PC-9 (cell line): Measurements from ENCODE around the gene HEATR3. TPM values are rescaled to one million over a fixed set of nuclear protein-coding genes. Genes with fewer than 3 reads are reported as not detected.

Experiments used
- BruUV-seq: library from RNA; stranded (reverse); fragments of 400-500 nt; replicated peaks from 2 replicates; lab custom pipeline; 2021; lab: Mats Ljungman, UMichigan
- CTCF ChIA-PET: fragments of 300-600 bp; sonication (Branson Sonifier 250); formaldehyde crosslinking; loops from one replicate; lab custom pipeline; 2022; ENCODE audit warnings: antibody characterized with exemption; lab: Charles Lee
- POLR2A ChIA-PET: fragments of 300-600 bp; sonication (Branson Sonifier 250); formaldehyde crosslinking; loops from one replicate; lab custom pipeline; 2022; ENCODE audit warnings: antibody characterized with exemption; ENCODE audit not compliant: unreplicated experiment; lab: Charles Lee
- DNase-seq, 2 experiments: peaks; one replicate each; pipeline versions ENCODE4 v3.0.0 to v3.0.0-alpha.2; 2015 to 2022; ENCODE audit warnings: mixed read lengths in 1 of 2
- H2AFZ ChIP-seq: fragments of 200-600 bp; sonication (generic); 2 replicates; pipeline ENCODE4 v1.8.1; 2017; ENCODE audit warnings: antibody characterized with exemption
- H3F3A ChIP-seq: fragments of 200-600 bp; sonication (generic); 2 replicates; pipeline ENCODE4 v1.8.1; 2017; ENCODE audit warnings: antibody characterized with exemption, mild to moderate bottlenecking, low read depth; ENCODE audit not compliant: insufficient read depth
- H3K27ac ChIP-seq: fragments of 200-600 bp; sonication (generic); 2 replicates; pipeline ENCODE4 v1.6.1; 2016; ENCODE audit warnings: mixed run types
- H3K27me3 ChIP-seq: fragments of 200-600 bp; sonication (generic); 2 replicates; pipeline ENCODE4 v1.6.1; 2016; ENCODE audit warnings: low read depth, mixed run types; ENCODE audit not compliant: insufficient read depth
- H3K36me3 ChIP-seq: fragments of 200-600 bp; sonication (generic); 2 replicates; pipeline ENCODE4 v1.6.1; 2016; ENCODE audit warnings: low read depth, mixed run types
- H3K4me1 ChIP-seq: fragments of 200-600 bp; sonication (generic); replicated peaks from 2 replicates; pipeline ENCODE4 v1.6.1; 2016; ENCODE audit warnings: mixed run types; ENCODE audit not compliant: insufficient read depth
- H3K4me2 ChIP-seq: fragments of 200-600 bp; sonication (generic); 2 replicates; pipeline ENCODE4 v1.6.1; 2017; ENCODE audit warnings: mixed run types
- H3K4me3 ChIP-seq: fragments of 200-600 bp; sonication (generic); 2 replicates; pipeline ENCODE4 v1.6.1; 2016; ENCODE audit warnings: mixed run types
- H3K79me2 ChIP-seq: fragments of 200-600 bp; sonication (generic); 2 replicates; pipeline ENCODE4 v1.6.1; 2017; ENCODE audit warnings: low read depth, mixed run types
- H3K9me2 ChIP-seq: fragments of 200-600 bp; sonication (generic); 2 replicates; pipeline ENCODE4 v1.8.1; 2017; ENCODE audit warnings: mild to moderate bottlenecking; ENCODE audit not compliant: insufficient read depth
- H3K9me3 ChIP-seq: fragments of 200-600 bp; sonication (generic); 2 replicates; pipeline ENCODE4 v1.8.1; 2016; ENCODE audit warnings: low read depth; ENCODE audit not compliant: insufficient read depth
- H4K20me1 ChIP-seq: fragments of 200-600 bp; sonication (generic); 2 replicates; pipeline ENCODE4 v1.8.1; 2017; ENCODE audit not compliant: insufficient read depth
- CTCF ChIP-seq: fragments of 200-600 bp; sonication (generic); conservative IDR thresholded peaks from 2 replicates; pipeline ENCODE4 v1.6.1; 2017; ENCODE audit warnings: mixed run types, antibody characterized with exemption, mild to moderate bottlenecking, moderate library complexity
- EZH2 ChIP-seq: fragments of 200-600 bp; sonication (generic); IDR thresholded peaks from 2 replicates; pipeline ENCODE4 v1.8.0; 2017; ENCODE audit warnings: antibody characterized with exemption, low read depth
- intact Hi-C: fragments of 100-400 bp; cut with micrococcal nuclease; formaldehyde crosslinking; loops from one replicate; pipeline ENCODE4 v1.10.0; 2022; ENCODE audit not compliant: unreplicated experiment
- total RNA-seq: library from RNA; stranded (reverse); gene quantifications from 2 replicates; pipeline ENCODE4 v1.2.3, GENCODE V29; 2021

HEATR3 gene
- total RNA-seq, 1 experiment from 2014 or later: 14.3 TPM

- Histone ChIP-seq H3K4me1 (no peaks in the 10 kb centered on the region), H3K36me3 (no peaks in the 10 kb centered on the region), H4K20me1 (no peaks in the 10 kb centered on the region), H3K79me2 (no peaks in the 10 kb centered on the region), H3K4me2 (no peak overlapping the region), H3K9me3 (no peaks in the 10 kb centered on the region), H3K9me2 (no peaks in the 10 kb centered on the region), H3K4me3 (no peak overlapping the region), H3F3A (no peaks in the 10 kb centered on the region), H3K27me3 (no peaks in the 10 kb centered on the region), H3K27ac (no peak overlapping the region), H2AFZ (no peak overlapping the region)
- no TSS peak for BruUV-seq
- POLR2A ChIA-PET: no interaction called here
- CTCF ChIA-PET: no interaction called here
- intact Hi-C loops: no loop called here
- TF ChIP-seq EZH2 (no peak), CTCF (no peak)
- no peak for DNase-seq
These were observed 78.4 kb downstream of the HEATR3 start for GRCh38 chr16:50144211-50144610.

GRCh38 chr16:50146479-50147435 is 81.0 kb downstream of the HEATR3 start:
- Histone ChIP-seq H3K4me1 (no peaks in the 10 kb centered on the region), H3K79me2 (no peaks in the 10 kb centered on the region), H3K4me3 (no peak overlapping the region), H2AFZ (no peak overlapping the region), H3F3A (no peaks in the 10 kb centered on the region), H3K27me3 (no peaks in the 10 kb centered on the region), H4K20me1 (no peaks in the 10 kb centered on the region), H3K27ac (no peak overlapping the region), H3K9me2 (no peaks in the 10 kb centered on the region), H3K9me3 (no peaks in the 10 kb centered on the region), H3K4me2 (no peak overlapping the region), H3K36me3 (no peaks in the 10 kb centered on the region)
- BruUV-seq: no TSS peak
- ChIA-PET CTCF (no interaction called here), POLR2A (no interaction called here)
- TF ChIP-seq CTCF (no peak), EZH2 (no peak)
- no peak for DNase-seq
- intact Hi-C loops: no loop called here

- Histone ChIP-seq H2AFZ (no peak overlapping the region), H3K4me3 (no peak overlapping the region), H4K20me1 (peaks cover 22% of the 10 kb centered on the region), H3K4me2 (no peak overlapping the region), H3K9me2 (no peaks in the 10 kb centered on the region), H3K79me2 (peaks cover 26% of the 10 kb centered on the region), H3K27ac (no peak overlapping the region), H3F3A (no peaks in the 10 kb centered on the region), H3K27me3 (no peaks in the 10 kb centered on the region), H3K36me3 (no peaks in the 10 kb centered on the region), H3K9me3 (no peaks in the 10 kb centered on the region), H3K4me1 (peaks cover 20% of the 10 kb centered on the region)
- intact Hi-C loops: no loop called here
- DNase-seq: no peak
- no TSS peak for BruUV-seq
- CTCF ChIA-PET: interaction anchor here (1.0 kb wide), 1 partner anchor 655 kb away, joined by 3 read pairs; no protein-coding TSS in a partner anchor
- POLR2A ChIA-PET: no interaction called here
- TF ChIP-seq EZH2: no peak
- no peak for TF ChIP-seq CTCF
These were observed 85.6 kb downstream of the HEATR3 start for GRCh38 chr16:50151322-50151721.
